Caco-2 (cell line): Measurements from ENCODE around the gene PTRH2. TPM values are rescaled to one million over a fixed set of nuclear protein-coding genes. Genes with fewer than 3 reads are reported as not detected.

Experiments used
- BruUV-seq: library from RNA; stranded (reverse); fragments of 400-500 nt; replicated peaks from 2 replicates; lab custom pipeline; 2021; lab: Mats Ljungman, UMichigan
- CTCF ChIA-PET: fragments of 300-600 bp; sonication (Branson Sonifier 250); formaldehyde crosslinking; loops from one replicate; lab custom pipeline; 2022; ENCODE audit warnings: antibody characterized with exemption; lab: Charles Lee
- POLR2A ChIA-PET: fragments of 300-600 bp; sonication (Branson Sonifier 250); formaldehyde crosslinking; loops from one replicate; lab custom pipeline; 2022; ENCODE audit warnings: antibody characterized with exemption; lab: Charles Lee
- DNase-seq, 2 experiments: peaks; one replicate each; pipeline versions ENCODE4 v3.0.0 to v3.0.0-alpha.2; 2020 to 2022
- H3K27me3 ChIP-seq: replicated peaks from 2 replicates; pipeline ENCODE4 v1.6.0; 2011; ENCODE audit warnings: low read length; ENCODE audit not compliant: control insufficient read depth, insufficient read depth
- H3K36me3 ChIP-seq: 2 replicates; pipeline ENCODE4 v1.5.1; 2011; ENCODE audit warnings: low read length; ENCODE audit not compliant: control insufficient read depth, insufficient read depth
- H3K4me1 ChIP-seq: fragments of 250-450 bp; sonication (Bioruptor Pico); 2 replicates; pipeline ENCODE4 v1.5.1; 2020; ENCODE audit warnings: mild to moderate bottlenecking
- H3K4me3 ChIP-seq: 2 replicates; pipeline ENCODE4 v1.5.1; 2011; ENCODE audit warnings: low read depth, mild to moderate bottlenecking, control low read depth, low read length
- H3K9me3 ChIP-seq: fragments of 250-450 bp; sonication (Bioruptor Pico); 2 replicates; pipeline ENCODE4 v1.5.1; 2020; ENCODE audit warnings: mild to moderate bottlenecking, moderate library complexity
- H3K27ac Mint-ChIP-seq: one replicate; pipeline ENCODE4 v1.8.0; 2022; ENCODE audit warnings: mixed read lengths; ENCODE audit not compliant: unreplicated experiment
- H3K27me3 Mint-ChIP-seq: one replicate; pipeline ENCODE4 v1.8.0; 2022; ENCODE audit warnings: mixed read lengths; ENCODE audit not compliant: insufficient read depth, unreplicated experiment
- H3K36me3 Mint-ChIP-seq: one replicate; pipeline ENCODE4 v1.8.0; 2022; ENCODE audit warnings: mild to moderate bottlenecking, mixed read lengths; ENCODE audit not compliant: insufficient read depth, unreplicated experiment
- H3K4me1 Mint-ChIP-seq: one replicate; pipeline ENCODE4 v1.8.0; 2022; ENCODE audit warnings: low read depth, mixed read lengths; ENCODE audit not compliant: unreplicated experiment
- H3K4me3 Mint-ChIP-seq: one replicate; pipeline ENCODE4 v1.8.0; 2022; ENCODE audit warnings: mild to moderate bottlenecking, moderate library complexity, mixed read lengths; ENCODE audit not compliant: unreplicated experiment
- H3K9me3 Mint-ChIP-seq: one replicate; pipeline ENCODE4 v1.8.0; 2022; ENCODE audit warnings: mixed read lengths; ENCODE audit not compliant: unreplicated experiment
- CTCF ChIP-seq, 2 experiments: fragments of 200-600 bp in 1 of 2; IDR thresholded peaks; 1 replicate in 1 of 2; 2 replicates in 1 of 2; pipeline versions ENCODE4 v1.5.1 to v1.8.0; 2011 to 2022; ENCODE audit warnings: antibody characterized with exemption in 1 of 2, control low read depth in 1 of 2, inconsistent platforms in 1 of 2, low read depth in 1 of 2, low read length in 1 of 2, mild to moderate bottlenecking in 1 of 2, moderate library complexity in 1 of 2; ENCODE audit not compliant: insufficient read depth in 1 of 2, severe bottlenecking in 1 of 2, unreplicated experiment in 1 of 2
- intact Hi-C: fragments of 100-400 bp; cut with micrococcal nuclease; formaldehyde crosslinking; loops from one replicate; pipeline ENCODE4 v1.10.0; 2022; ENCODE audit not compliant: unreplicated experiment
- total RNA-seq: library from RNA; stranded (reverse); gene quantifications from 2 replicates; pipeline ENCODE4 v1.2.3, GENCODE V29; 2022

The PTRH2 gene
- total RNA-seq, 1 experiment from 2014 or later = 36.1 TPM

GRCh38 chr17:59680314-59680713 is 26.9 kb downstream of the PTRH2 start:
- CTCF ChIA-PET = interaction anchor here (0.6 kb wide), 1 partner anchor 123 kb away, joined by 13 read pairs; no protein-coding TSS in a partner anchor
- H3K36me3 ChIP-seq = peaks cover 1% of the 10 kb centered on the region
- no peak for DNase-seq
- POLR2A ChIA-PET = no interaction called here
- no peak overlapping the region for H3K27ac Mint-ChIP-seq
- H3K36me3 Mint-ChIP-seq = peaks cover 97% of the 10 kb centered on the region
- no peaks in the 10 kb centered on the region for H3K9me3 Mint-ChIP-seq
- intact Hi-C loops = no loop called here
- H3K4me1 Mint-ChIP-seq = no peaks in the 10 kb centered on the region
- no peaks in the 10 kb centered on the region for H3K4me1 ChIP-seq
- H3K27me3 Mint-ChIP-seq = no peaks in the 10 kb centered on the region
- H3K4me3 ChIP-seq = no peak overlapping the region
- no peaks in the 10 kb centered on the region for H3K27me3 ChIP-seq
- no peak overlapping the region for H3K4me3 Mint-ChIP-seq
- no peaks in the 10 kb centered on the region for H3K9me3 ChIP-seq
- BruUV-seq = no TSS peak
- no peak for TF ChIP-seq CTCF (IDR thresholded peaks at IDR 0.05; ENCODE audit: insufficient read depth in 1 of 2, low read depth in 1 of 2, low read length in 1 of 2, severe bottlenecking in 1 of 2, unreplicated experiment in 1 of 2)

- POLR2A ChIA-PET = no interaction called here
- BruUV-seq = no TSS peak
These were observed 28.3 kb downstream of the PTRH2 start for GRCh38 chr17:59678918-59679317.

GRCh38 chr17:59676716-59677115 is 30.5 kb downstream of the PTRH2 start:
- Mint-ChIP-seq H3K27me3 (no peaks in the 10 kb centered on the region), H3K36me3 (peaks cover 91% of the 10 kb centered on the region), H3K4me3 (no peak overlapping the region), H3K4me1 (peaks cover 2% of the 10 kb centered on the region), H3K9me3 (no peaks in the 10 kb centered on the region), H3K27ac (no peak overlapping the region)
- no TSS peak for BruUV-seq
- Histone ChIP-seq H3K27me3 (no peaks in the 10 kb centered on the region), H3K9me3 (no peaks in the 10 kb centered on the region), H3K4me3 (no peak overlapping the region), H3K36me3 (peaks cover 1% of the 10 kb centered on the region), H3K4me1 (no peaks in the 10 kb centered on the region)
- CTCF ChIA-PET = no interaction called here
- no peak for DNase-seq
- TF ChIP-seq CTCF (IDR thresholded peaks at IDR 0.05; ENCODE audit: insufficient read depth in 1 of 2, low read depth in 1 of 2, low read length in 1 of 2, severe bottlenecking in 1 of 2, unreplicated experiment in 1 of 2) = no peak
- POLR2A ChIA-PET = no interaction called here
- intact Hi-C loops = no loop called here

More at GRCh38 chr17:59678918-59679317, 28.3 kb downstream of the PTRH2 start:
- peaks cover 1% of the 10 kb centered on the region for H3K36me3 ChIP-seq
- intact Hi-C loops = no loop called here
- no peak for DNase-seq
- no peaks in the 10 kb centered on the region for H3K27me3 Mint-ChIP-seq
- CTCF ChIA-PET = no interaction called here
- H3K36me3 Mint-ChIP-seq = peaks cover 97% of the 10 kb centered on the region
- no peaks in the 10 kb centered on the region for H3K9me3 ChIP-seq
- no peaks in the 10 kb centered on the region for H3K4me1 ChIP-seq
- H3K4me3 Mint-ChIP-seq = no peak overlapping the region
- H3K27ac Mint-ChIP-seq = no peak overlapping the region
- H3K27me3 ChIP-seq = no peaks in the 10 kb centered on the region
- H3K9me3 Mint-ChIP-seq = no peaks in the 10 kb centered on the region
- no peaks in the 10 kb centered on the region for H3K4me1 Mint-ChIP-seq
- TF ChIP-seq CTCF (IDR thresholded peaks at IDR 0.05; ENCODE audit: insufficient read depth in 1 of 2, low read depth in 1 of 2, low read length in 1 of 2, severe bottlenecking in 1 of 2, unreplicated experiment in 1 of 2) = no peak
- no peak overlapping the region for H3K4me3 ChIP-seq
